K562 (cell line): ENCODE measurements around the gene KNCN. TPM values are rescaled to one million over a fixed set of nuclear protein-coding genes. Genes with fewer than 3 reads are reported as not detected.

Experiments
- BACH1 ChIP-seq: fragments of 200-800 bp; sonication (Bioruptor generic); IDR thresholded peaks from 2 replicates; pipeline ENCODE4 v1.6.1; 2016; ENCODE audit warnings: missing genetic modification characterization, missing compliant biosample characterization
- BMI1 ChIP-seq: fragments of 150-350 bp; IDR thresholded peaks from 2 replicates; pipeline ENCODE4 v1.6.1; 2014; ENCODE audit warnings: low read length
- ELF2 ChIP-seq: fragments of 250-450 bp; sonication (Bioruptor Pico); IDR thresholded peaks from 2 replicates; pipeline ENCODE4 v1.5.0; 2021; ENCODE audit warnings: mild to moderate bottlenecking
- GTF2F1 ChIP-seq: IDR thresholded peaks from 2 replicates; pipeline ENCODE4 v1.6.1; 2011; ENCODE audit warnings: low read depth, low read length, improper control_type of control experiment
- HCFC1 ChIP-seq: IDR thresholded peaks from 2 replicates; pipeline ENCODE4 v1.6.1; 2012; ENCODE audit warnings: low read depth, low read length, improper control_type of control experiment
- HSF4 ChIP-seq: fragments of 250-450 bp; sonication (Bioruptor Pico); IDR thresholded peaks from 2 replicates; pipeline ENCODE4 v2.1.2; 2022; ENCODE audit warnings: mild to moderate bottlenecking, moderate library complexity, borderline replicate concordance
- LEF1 ChIP-seq: fragments of 450-650 bp; IDR thresholded peaks from 2 replicates; pipeline ENCODE4 v1.6.1; 2016; ENCODE audit warnings: mild to moderate bottlenecking
- MIER1 ChIP-seq: fragments of 450-650 bp; IDR thresholded peaks from 2 replicates; pipeline ENCODE4 v1.6.1; 2016; ENCODE audit warnings: antibody characterized with exemption, mild to moderate bottlenecking, low read depth
- RCOR1 ChIP-seq, 2 experiments: IDR thresholded peaks; 2 replicates each; pipeline ENCODE4 v1.6.1; 2012; ENCODE audit warnings: low read depth in 2 of 2, low read length in 2 of 2, borderline replicate concordance in 1 of 2, improper control_type of control experiment in 1 of 2
- REST ChIP-seq, 2 experiments: fragments of 450-650 bp; formaldehyde crosslinking in 1 of 2; IDR thresholded peaks; 2 replicates each; pipeline versions ENCODE4 v1.4.0 to v1.6.1; 2014 to 2020; ENCODE audit warnings: mild to moderate bottlenecking in 2 of 2, borderline replicate concordance in 1 of 2, low read depth in 1 of 2
- SETDB1 ChIP-seq: IDR thresholded peaks from one replicate; pipeline ENCODE4 v1.6.1; 2012; ENCODE audit warnings: low read length, control low read depth, inconsistent platforms
- SMC3 ChIP-seq: conservative IDR thresholded peaks from 2 replicates; pipeline ENCODE4 v1.6.1; 2011; ENCODE audit warnings: low read depth, low read length, improper control_type of control experiment; ENCODE audit not compliant: insufficient read depth
- SRSF3 ChIP-seq: fragments of 200-400 bp; formaldehyde crosslinking; IDR thresholded peaks from 2 replicates; pipeline ENCODE4 v1.6.1; 2016; ENCODE audit warnings: mild to moderate bottlenecking, low read length, moderate library complexity; ENCODE audit not compliant: insufficient read depth
- TEAD1 ChIP-seq, 2 experiments: fragments of 450-650 bp in 1 of 2; sonication (generic) in 1 of 2; formaldehyde crosslinking; IDR thresholded peaks; 2 replicates each; pipeline versions ENCODE4 v1.4.0 to v1.8.0; 2020 to 2022; ENCODE audit warnings: mild to moderate bottlenecking in 2 of 2, missing genetic modification reagents in 1 of 2
- U2AF2 ChIP-seq: fragments of 200-400 bp; formaldehyde crosslinking; optimal IDR thresholded peaks from 2 replicates; pipeline ENCODE3; 2017; ENCODE audit warnings: low read depth, mild to moderate bottlenecking, low read length
- WHSC1 ChIP-seq: IDR thresholded peaks from one replicate; pipeline ENCODE4 v1.6.1; 2012; ENCODE audit warnings: low read length, control low read depth, inconsistent platforms
- ZNF3 ChIP-seq: fragments of 250-450 bp; sonication (Bioruptor Pico); IDR thresholded peaks from 2 replicates; pipeline ENCODE4 v1.5.0; 2021; ENCODE audit warnings: mild to moderate bottlenecking, moderate library complexity
- ZNF384 ChIP-seq: IDR thresholded peaks from 2 replicates; pipeline ENCODE4 v1.6.1; 2012; ENCODE audit warnings: low read depth, low read length, improper control_type of control experiment
- ZNF444 ChIP-seq: fragments of 250-450 bp; sonication (Bioruptor Pico); IDR thresholded peaks from 2 replicates; pipeline ENCODE4 v1.4.0; 2020; ENCODE audit warnings: mild to moderate bottlenecking, moderate library complexity
- polyA plus RNA-seq, 8 experiments: library from polyadenylated mRNA; depleted of rRNA in 4 of 8; stranded (reverse) in 5 of 8; unstranded in 3 of 8; fragments of >200 nt; fragmentation: Nextera tagmentation in 2 of 8; fragmentation: Illumina TruSeq in 1 of 8; extraction: Ambion mirVana in 2 of 8; extraction: Trizol in 1 of 8; gene quantifications; 2 replicates each; pipeline versions ENCODE4 v1.2.1 to v1.2.3, GENCODE V29; 2011 to 2014; ENCODE audit warnings: inconsistent platforms in 1 of 8, missing spikeins in 1 of 8
- total RNA-seq, 7 experiments: library from RNA; depleted of rRNA in 6 of 7; stranded (reverse); fragments of >200 nt in 6 of 7; fragmentation: Illumina TruSeq in 2 of 7; extraction: Trizol in 2 of 7; gene quantifications; 2 replicates each; pipeline versions ENCODE4 v1.2.1 to v1.2.3, GENCODE V29; 2011 to 2021; ENCODE audit warnings: low replicate concordance in 1 of 7
- TF ChIP-seq, protein P1 (sequence below), 3 experiments: IDR thresholded peaks in 2 of 3; conservative IDR thresholded peaks in 1 of 3; 2 replicates each; pipeline ENCODE4 v1.5.1; 2011 to 2012; ENCODE audit warnings: low read length in 3 of 3, mild to moderate bottlenecking in 3 of 3, control low read depth in 2 of 3, improper control_type of control experiment in 1 of 3, inconsistent platforms in 1 of 3, low read depth in 1 of 3, mixed read lengths in 1 of 3, moderate library complexity in 1 of 3; ENCODE audit not compliant: insufficient read depth in 2 of 3

KNCN gene
- total and polyA plus RNA-seq, 9 of the 15 experiments (the other 6 are each of a cell fraction or from before 2014, with no cell fraction given), result not detected

DNA sequence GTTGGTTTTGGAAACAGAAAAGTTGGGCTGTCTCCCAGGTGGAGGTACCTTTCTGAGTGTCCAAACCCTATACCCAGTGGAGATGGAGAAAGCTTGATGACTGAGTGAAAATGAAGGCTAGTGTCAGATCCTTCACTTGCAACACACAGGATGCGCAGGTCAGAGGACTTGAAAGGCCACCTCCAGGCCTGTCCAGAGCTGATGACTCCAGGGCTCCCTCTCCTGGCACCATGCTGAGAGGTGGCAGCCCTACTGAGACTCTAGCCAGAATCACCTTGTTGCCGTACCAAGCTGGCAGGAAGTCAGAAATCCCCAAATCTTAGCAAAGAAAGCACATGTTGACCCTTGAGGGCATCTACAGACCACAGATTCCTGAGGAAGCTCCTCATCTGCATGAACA, 16.4 kb downstream of the KNCN start (continued):
- TF ChIP-seq ZNF384 (no peak), RCOR1 (IDR thresholded peaks at IDR 0.05; ENCODE audit: borderline replicate concordance in 1 of 2, low read depth in 2 of 2, low read length in 2 of 2) (peak in 1 of 2 experiments; percentile 49; a peak in 1 of 4 replicates), ELF2 (CRISPR knock-in tag) (no peak), WHSC1 (no peak), TEAD1 (CRISPR knock-in tag; IDR thresholded peaks at IDR 0.05) (no peak), BACH1 (tag) (no peak), REST (IDR thresholded peaks at IDR 0.05; ENCODE audit: borderline replicate concordance) (peak; percentile 26), REST (CRISPR knock-in tag; IDR thresholded peaks at IDR 0.05; ENCODE audit: low read depth) (no peak), MIER1 (no peak), BMI1 (no peak), SETDB1 (no peak), ZNF3 (CRISPR knock-in tag) (no peak), HCFC1 (no peak), LEF1 (no peak), HSF4 (no peak), U2AF2 (no peak), ZNF444 (CRISPR knock-in tag) (no peak), SRSF3 (no peak), SMC3 (peak; percentile 69), GTF2F1 (no peak)
- TF ChIP-seq, protein P1, sequence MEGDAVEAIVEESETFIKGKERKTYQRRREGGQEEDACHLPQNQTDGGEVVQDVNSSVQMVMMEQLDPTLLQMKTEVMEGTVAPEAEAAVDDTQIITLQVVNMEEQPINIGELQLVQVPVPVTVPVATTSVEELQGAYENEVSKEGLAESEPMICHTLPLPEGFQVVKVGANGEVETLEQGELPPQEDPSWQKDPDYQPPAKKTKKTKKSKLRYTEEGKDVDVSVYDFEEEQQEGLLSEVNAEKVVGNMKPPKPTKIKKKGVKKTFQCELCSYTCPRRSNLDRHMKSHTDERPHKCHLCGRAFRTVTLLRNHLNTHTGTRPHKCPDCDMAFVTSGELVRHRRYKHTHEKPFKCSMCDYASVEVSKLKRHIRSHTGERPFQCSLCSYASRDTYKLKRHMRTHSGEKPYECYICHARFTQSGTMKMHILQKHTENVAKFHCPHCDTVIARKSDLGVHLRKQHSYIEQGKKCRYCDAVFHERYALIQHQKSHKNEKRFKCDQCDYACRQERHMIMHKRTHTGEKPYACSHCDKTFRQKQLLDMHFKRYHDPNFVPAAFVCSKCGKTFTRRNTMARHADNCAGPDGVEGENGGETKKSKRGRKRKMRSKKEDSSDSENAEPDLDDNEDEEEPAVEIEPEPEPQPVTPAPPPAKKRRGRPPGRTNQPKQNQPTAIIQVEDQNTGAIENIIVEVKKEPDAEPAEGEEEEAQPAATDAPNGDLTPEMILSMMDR (IDR thresholded peaks at IDR 0.05 in 2 of 3, conservative IDR thresholded peaks at IDR 0.05 in 1 of 3; ENCODE audit: insufficient read depth in 2 of 3, low read depth in 1 of 3, low read length in 3 of 3), result peak; percentile 81 to 85 (median 83)
